Measurements from ENCODE around the gene NUDT19. TPM values are rescaled to one million over a fixed set of nuclear protein-coding genes. Genes with fewer than 3 reads are reported as not detected.

The NUDT19 gene
- total and polyA plus RNA-seq, 8 donors, result 9.5 to 16.6 (median 11.0) TPM

DNA sequence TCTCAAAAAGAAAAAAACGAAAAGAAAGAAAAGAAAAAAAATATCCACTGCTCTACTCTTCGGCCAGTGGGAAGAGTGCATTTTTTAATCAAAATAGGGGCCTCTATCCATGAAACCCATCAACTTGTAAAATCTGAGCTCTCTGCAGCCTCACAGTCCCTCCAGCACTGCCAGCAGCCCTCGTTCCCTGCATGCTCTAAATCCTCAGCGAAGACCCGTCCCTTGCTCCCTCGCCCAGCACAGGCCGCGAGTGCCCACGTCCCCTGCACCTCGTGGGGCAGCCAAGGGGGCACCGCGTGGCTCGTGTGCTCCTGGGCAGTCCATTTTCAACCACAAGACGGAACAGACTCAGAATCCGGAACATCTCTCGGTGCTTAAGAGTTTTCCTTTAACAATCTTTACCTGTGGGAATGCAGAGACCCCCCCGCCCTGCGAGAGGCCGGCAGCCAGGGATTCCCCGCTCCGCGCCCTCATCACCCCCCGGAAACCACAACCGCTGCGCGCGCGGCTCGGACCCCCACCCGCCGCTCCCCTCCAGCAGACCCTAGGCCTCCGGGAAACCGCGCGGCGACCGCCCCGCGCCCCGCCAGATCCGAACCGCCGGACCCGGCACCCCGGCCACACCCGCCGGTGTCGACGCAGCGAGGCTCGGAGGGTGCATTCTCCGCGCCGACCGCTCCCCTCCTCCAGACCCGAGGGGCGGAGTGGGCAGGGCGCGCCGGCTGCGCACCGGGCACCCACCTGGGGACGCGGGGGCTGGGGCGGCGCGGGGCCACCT is 17.3 kb upstream of the NUDT19 start:
- Histone ChIP-seq H3K36me3 (no peaks in the 10 kb centered on the region), H3K4me3 (peak overlapping the region; percentile 94 to 95), H3K4me1 (peaks cover 17 to 59% of the 10 kb centered on the region in 2 donors), H3K27ac (peak overlapping the region; percentile 75 to 76), H3K27me3 (peaks cover 19 to 39% of the 10 kb centered on the region in 2 donors), H3K9me3 (no peaks in the 10 kb centered on the region)
- ATAC-seq (no peak), DNase-seq (peak in 1 of 4 donors; percentile 88)
- TF ChIP-seq, protein P1, sequence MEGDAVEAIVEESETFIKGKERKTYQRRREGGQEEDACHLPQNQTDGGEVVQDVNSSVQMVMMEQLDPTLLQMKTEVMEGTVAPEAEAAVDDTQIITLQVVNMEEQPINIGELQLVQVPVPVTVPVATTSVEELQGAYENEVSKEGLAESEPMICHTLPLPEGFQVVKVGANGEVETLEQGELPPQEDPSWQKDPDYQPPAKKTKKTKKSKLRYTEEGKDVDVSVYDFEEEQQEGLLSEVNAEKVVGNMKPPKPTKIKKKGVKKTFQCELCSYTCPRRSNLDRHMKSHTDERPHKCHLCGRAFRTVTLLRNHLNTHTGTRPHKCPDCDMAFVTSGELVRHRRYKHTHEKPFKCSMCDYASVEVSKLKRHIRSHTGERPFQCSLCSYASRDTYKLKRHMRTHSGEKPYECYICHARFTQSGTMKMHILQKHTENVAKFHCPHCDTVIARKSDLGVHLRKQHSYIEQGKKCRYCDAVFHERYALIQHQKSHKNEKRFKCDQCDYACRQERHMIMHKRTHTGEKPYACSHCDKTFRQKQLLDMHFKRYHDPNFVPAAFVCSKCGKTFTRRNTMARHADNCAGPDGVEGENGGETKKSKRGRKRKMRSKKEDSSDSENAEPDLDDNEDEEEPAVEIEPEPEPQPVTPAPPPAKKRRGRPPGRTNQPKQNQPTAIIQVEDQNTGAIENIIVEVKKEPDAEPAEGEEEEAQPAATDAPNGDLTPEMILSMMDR (IDR thresholded peaks at IDR 0.05), result no peak
- intact Hi-C loops (cut with DNase I), result no loop called here

DNA sequence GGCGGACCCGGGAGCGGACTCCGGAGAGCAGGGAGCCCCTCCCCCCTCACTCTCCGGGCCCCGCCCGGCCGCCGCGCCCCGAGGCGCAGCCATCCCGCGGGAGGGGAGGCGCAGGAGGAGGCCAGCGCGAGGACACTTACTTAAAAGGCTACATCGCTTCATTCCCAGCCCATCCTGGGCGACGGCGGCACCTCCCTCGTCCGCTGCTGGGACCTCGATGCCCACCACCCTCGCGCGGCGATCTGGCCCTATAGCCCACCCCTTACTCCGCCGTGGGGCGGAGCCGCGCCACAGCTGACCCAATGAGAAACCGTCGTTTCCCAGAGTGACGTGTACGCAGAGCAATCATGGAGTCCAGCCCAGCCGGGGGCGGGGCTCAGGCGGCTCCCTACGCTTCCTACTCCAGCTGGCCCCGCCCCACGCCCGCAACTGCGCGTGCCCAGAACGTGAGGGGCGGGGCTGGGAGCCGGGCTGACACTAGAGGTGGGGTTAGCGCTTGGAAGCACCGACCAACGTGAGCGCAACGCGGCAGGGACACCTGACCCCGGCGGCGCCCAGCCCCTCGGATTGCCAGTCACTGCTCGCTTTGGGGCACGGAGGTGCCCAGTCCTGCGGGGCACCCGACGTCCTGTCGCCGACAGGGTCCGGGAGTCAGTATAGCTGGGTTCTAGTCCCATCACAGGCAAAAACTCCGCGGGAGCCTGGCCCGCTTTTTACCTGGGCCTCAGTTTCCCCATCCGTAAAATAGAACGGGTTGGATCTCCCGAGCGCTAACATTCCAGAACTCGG is 16.5 kb upstream of the NUDT19 start, which contains the start of gene ANKRD27:
ANKRD27 (minus strand) TSS at position 250 of the 789 bp plus-strand sequence. CDS start 16,165 bp downstream, outside the sequence.
- ATAC-seq, result peak; percentile 93
- H3K9me3 ChIP-seq, result no peaks in the 10 kb centered on the region
- DNase-seq, result peak; percentile 97 to 99 (median 98)
- H3K4me3 ChIP-seq, result peak within 1 kb of the TSS; percentile 94 to 95
- peak within 1 kb of the TSS; percentile 75 to 76 for H3K27ac ChIP-seq
- H3K4me1 ChIP-seq, result peaks cover 17 to 51% of the 10 kb centered on the region in 2 donors
- peaks cover 19 to 41% of the 10 kb centered on the region in 2 donors for H3K27me3 ChIP-seq
- H3K36me3 ChIP-seq, result no peaks in the 10 kb centered on the region
- intact Hi-C loops (cut with DNase I), result no loop called here
- TF ChIP-seq, protein P1 (IDR thresholded peaks at IDR 0.05), result no peak

- H3K4me3 ChIP-seq, result peak within 1 kb of the TSS; percentile 94 to 95
- TF ChIP-seq, protein P1 (IDR thresholded peaks at IDR 0.05), result no peak
- no peaks in the 10 kb centered on the region for H3K36me3 ChIP-seq
- peaks cover 12 to 49% of the 10 kb centered on the region in 2 donors for H3K4me1 ChIP-seq
- H3K9me3 ChIP-seq, result no peaks in the 10 kb centered on the region
- DNase-seq (peak in 3 of 4 donors; percentile 57 to 95 (median 87)), ATAC-seq (peak; percentile 82)
- peak within 1 kb of the TSS; percentile 75 to 76 for H3K27ac ChIP-seq
- intact Hi-C loops (cut with DNase I), result no loop called here
- H3K27me3 ChIP-seq, result peaks cover 19 to 41% of the 10 kb centered on the region in 2 donors
These were observed 15.9 kb upstream of the NUDT19 start, which contains the start of gene RGS9BP for GRCh38 chr19:32675720-32676185. Gene RGS9BP (plus strand): TSS chr19:32675848. CDS start chr19:32676264, 416 bp downstream.

GRCh38 chr19:32676186-32676894 is 15.3 kb upstream of the NUDT19 start:
- Histone ChIP-seq H3K36me3 (no peaks in the 10 kb centered on the region), H3K27ac (no peak overlapping the region), H3K4me1 (peaks cover 12 to 49% of the 10 kb centered on the region in 2 donors), H3K4me3 (peak overlapping the region; percentile 94 to 95), H3K9me3 (no peaks in the 10 kb centered on the region), H3K27me3 (peaks cover 19 to 41% of the 10 kb centered on the region in 2 donors)
- DNase-seq, result peak in 1 of 4 donors; percentile 84
- intact Hi-C loops (cut with DNase I), result no loop called here
- ATAC-seq, result peak; percentile 6
- TF ChIP-seq, protein P1 (IDR thresholded peaks at IDR 0.05), result no peak

Measured in left lung (tissue), 10 donors.